GM23338 (cell line): ENCODE data around the gene COPB2. TPM values are rescaled to one million over a fixed set of nuclear protein-coding genes. Genes with fewer than 3 reads are reported as not detected.

Experiments
- ATAC-seq: fragments of 200-7000 bp; cut with Tn5 transposase; 3 replicates; pipeline ENCODE4 v1.9.1; 2020
- DNase-seq: peaks from one replicate; pipeline ENCODE4 v3.0.0-alpha.2; 2015; ENCODE audit warnings: low spot score
- H2AFZ ChIP-seq: fragments of 200-600 bp; sonication (generic); 2 replicates; pipeline ENCODE4 v1.8.0; 2016; ENCODE audit warnings: antibody characterized with exemption, mild to moderate bottlenecking, moderate library complexity
- H3F3A ChIP-seq: fragments of 200-600 bp; sonication (generic); replicated peaks from 2 replicates; pipeline ENCODE4 v1.8.0; 2017; ENCODE audit warnings: antibody characterized with exemption, mixed run types, low read depth
- H3K27ac ChIP-seq: fragments of 200-600 bp; sonication (generic); 2 replicates; pipeline ENCODE4 v1.6.1; 2016; ENCODE audit warnings: low read depth
- H3K27me3 ChIP-seq: fragments of 200-600 bp; sonication (generic); 2 replicates; pipeline ENCODE4 v1.8.0; 2016; ENCODE audit warnings: mild to moderate bottlenecking, mixed run types, moderate library complexity; ENCODE audit not compliant: insufficient read depth
- H3K36me3 ChIP-seq: fragments of 200-600 bp; sonication (generic); 2 replicates; pipeline ENCODE4 v1.8.0; 2016; ENCODE audit warnings: mild to moderate bottlenecking; ENCODE audit not compliant: insufficient read depth
- H3K4me1 ChIP-seq: fragments of 200-600 bp; sonication (generic); 2 replicates; pipeline ENCODE4 v1.8.0; 2016; ENCODE audit warnings: mild to moderate bottlenecking, moderate library complexity; ENCODE audit not compliant: insufficient read depth
- H3K4me2 ChIP-seq: fragments of 200-600 bp; sonication (generic); 2 replicates; pipeline ENCODE4 v1.7.1; 2017; ENCODE audit warnings: mixed run types
- H3K4me3 ChIP-seq: fragments of 200-600 bp; sonication (generic); 2 replicates; pipeline ENCODE4 v1.6.1; 2016; ENCODE audit warnings: mixed run types
- H3K79me2 ChIP-seq: fragments of 200-600 bp; sonication (generic); replicated peaks from 2 replicates; pipeline ENCODE4 v1.8.0; 2017; ENCODE audit warnings: mild to moderate bottlenecking; ENCODE audit not compliant: insufficient read depth
- H3K9me2 ChIP-seq: fragments of 200-600 bp; sonication (generic); 2 replicates; pipeline ENCODE4 v1.8.0; 2017; ENCODE audit not compliant: insufficient read depth
- H4K20me1 ChIP-seq: fragments of 200-600 bp; sonication (generic); replicated peaks from 2 replicates; pipeline ENCODE4 v1.8.0; 2017; ENCODE audit warnings: mild to moderate bottlenecking; ENCODE audit not compliant: insufficient read depth
- H3K27ac Mint-ChIP-seq: 2 replicates; pipeline ENCODE4 v1.8.0; 2020; ENCODE audit warnings: inconsistent platforms, mild to moderate bottlenecking, moderate library complexity, mixed read lengths
- H3K27me3 Mint-ChIP-seq: 3 replicates; pipeline ENCODE4 v1.8.0; 2022; ENCODE audit warnings: low read depth, mild to moderate bottlenecking, moderate library complexity, mixed read lengths, inconsistent platforms; ENCODE audit not compliant: insufficient read depth, poor library complexity
- H3K36me3 Mint-ChIP-seq: 3 replicates; pipeline ENCODE4 v1.8.0; 2021; ENCODE audit warnings: low read depth, mild to moderate bottlenecking, inconsistent platforms, moderate library complexity, mixed read lengths
- H3K4me1 Mint-ChIP-seq: 3 replicates; pipeline ENCODE4 v1.8.0; 2020; ENCODE audit warnings: mild to moderate bottlenecking, inconsistent platforms, mixed read lengths
- H3K4me3 Mint-ChIP-seq: 3 replicates; pipeline ENCODE4 v1.8.0; 2021; ENCODE audit warnings: moderate library complexity, mild to moderate bottlenecking, inconsistent platforms, mixed read lengths
- H3K9me3 Mint-ChIP-seq: 3 replicates; pipeline ENCODE4 v1.8.0; 2020; ENCODE audit warnings: moderate library complexity, mild to moderate bottlenecking, inconsistent platforms, mixed read lengths
- CREB1 ChIP-seq: fragments of 250-450 bp; sonication (Bioruptor Pico); IDR thresholded peaks from 2 replicates; pipeline ENCODE4 v1.5.0; 2020; ENCODE audit warnings: low read depth, mild to moderate bottlenecking, moderate library complexity
- JUNB ChIP-seq: IDR thresholded peaks from one replicate; pipeline ENCODE4 v1.6.1; 2016; ENCODE audit warnings: antibody characterized with exemption; ENCODE audit not compliant: unreplicated experiment
- POLR2AphosphoS5 ChIP-seq: IDR thresholded peaks from 2 replicates; pipeline ENCODE4 v1.6.1; 2016; ENCODE audit warnings: antibody characterized with exemption, low read depth
- polyA plus RNA-seq: library from polyadenylated mRNA; unstranded; fragments of >200 nt; fragmentation: Nextera tagmentation; extraction: Ambion mirVana; gene quantifications from 2 replicates; pipeline ENCODE4 v1.2.1, GENCODE V29; 2016
- total RNA-seq: library from RNA; depleted of rRNA; stranded (reverse); fragments of >200 nt; shearing (Covaris generic); gene quantifications from 2 replicates; pipeline ENCODE4 v1.2.3, GENCODE V29; 2014
- TF ChIP-seq, protein P1 (sequence below): IDR thresholded peaks from 2 replicates; pipeline ENCODE4 v1.6.1; 2016; ENCODE audit warnings: antibody characterized with exemption
- TF ChIP-seq, protein P2 (sequence below): IDR thresholded peaks from one replicate; pipeline ENCODE4 v1.6.1; 2018; ENCODE audit warnings: antibody characterized with exemption; ENCODE audit not compliant: unreplicated experiment
- TF ChIP-seq, protein P3 (sequence below): fragments of 250-450 bp; sonication (Bioruptor Pico); IDR thresholded peaks from 2 replicates; pipeline ENCODE4 v1.5.0; 2020; ENCODE audit warnings: mild to moderate bottlenecking, moderate library complexity

COPB2 gene
- total and polyA plus RNA-seq, 2 experiments from 2014 or later, result 48.2 to 89.1 TPM

DNA sequence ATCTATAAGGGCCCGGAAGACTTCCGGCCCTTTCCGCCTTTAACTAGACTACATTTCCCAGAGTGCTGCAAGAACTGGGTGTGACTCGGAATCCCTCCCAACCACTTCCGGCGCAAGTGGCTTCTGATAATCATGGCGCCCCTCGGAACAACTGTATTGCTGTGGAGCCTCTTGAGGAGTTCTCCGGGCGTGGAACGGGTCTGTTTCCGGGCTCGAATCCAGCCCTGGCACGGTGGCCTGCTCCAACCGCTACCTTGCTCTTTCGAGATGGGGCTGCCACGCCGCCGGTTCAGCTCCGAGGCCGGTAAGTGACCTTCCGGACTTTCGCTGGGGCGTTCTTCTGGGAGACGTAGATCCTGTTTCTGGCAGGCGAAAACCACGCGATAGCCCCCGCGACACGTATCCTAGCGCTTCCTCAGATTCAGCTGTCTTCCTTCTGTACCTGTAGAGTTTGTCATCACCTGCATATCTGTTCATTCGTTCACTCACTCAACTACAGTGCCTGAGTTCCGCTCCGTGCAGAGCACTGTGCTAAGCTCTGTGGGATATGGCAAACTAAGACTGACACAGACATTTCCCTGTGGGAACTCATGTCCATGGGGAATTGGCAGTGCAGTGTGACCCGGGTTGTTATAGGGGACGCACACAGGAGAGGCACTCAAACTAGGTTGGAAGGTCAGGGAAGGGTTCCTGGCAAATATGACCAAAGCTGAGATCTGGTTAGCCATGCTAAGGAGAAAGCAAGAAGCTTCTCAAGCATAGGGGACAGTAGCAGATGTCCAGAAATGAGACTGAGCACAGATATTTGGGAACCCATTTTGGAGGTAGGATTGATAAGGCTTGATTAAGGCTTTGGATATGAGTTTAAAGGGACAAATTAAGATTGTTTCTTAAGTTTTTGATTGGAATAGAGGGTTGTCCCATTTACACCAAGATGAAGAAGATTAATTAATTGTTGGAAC, 45.3 kb downstream of the COPB2 start, which contains the start of gene MRPS22:
Gene MRPS22 (plus strand): TSS at position 126 of the 962 bp plus-strand sequence. CDS start 7 bp downstream, at position 133.
- no peak within 1 kb of the TSS for H3K27ac ChIP-seq
- Mint-ChIP-seq H3K36me3 (peaks cover 7% of the 10 kb centered on the region; the same call in 2 of the 3 replicates), H3K9me3 (no peaks in the 10 kb centered on the region), H3K4me3 (peak within 1 kb of the TSS; percentile 33; the same call in 2 of the 3 replicates), H3K27me3 (no peaks in the 10 kb centered on the region), H3K4me1 (no peaks in the 10 kb centered on the region), H3K27ac (no peak within 1 kb of the TSS)
- H3F3A ChIP-seq, result no peaks in the 10 kb centered on the region
- peak within 1 kb of the TSS; percentile 91 for H3K4me3 ChIP-seq
- H3K36me3 ChIP-seq, result peaks cover 9% of the 10 kb centered on the region
- peaks cover 20% of the 10 kb centered on the region for H3K27me3 ChIP-seq
- peaks cover 11% of the 10 kb centered on the region for H3K9me2 ChIP-seq
- H3K4me2 ChIP-seq, result peak within 1 kb of the TSS; percentile 98
- peak; percentile 98 for ATAC-seq
- peak; percentile 74 for TF ChIP-seq CREB1 (CRISPR knock-in tag)
- TF ChIP-seq, protein P1, sequence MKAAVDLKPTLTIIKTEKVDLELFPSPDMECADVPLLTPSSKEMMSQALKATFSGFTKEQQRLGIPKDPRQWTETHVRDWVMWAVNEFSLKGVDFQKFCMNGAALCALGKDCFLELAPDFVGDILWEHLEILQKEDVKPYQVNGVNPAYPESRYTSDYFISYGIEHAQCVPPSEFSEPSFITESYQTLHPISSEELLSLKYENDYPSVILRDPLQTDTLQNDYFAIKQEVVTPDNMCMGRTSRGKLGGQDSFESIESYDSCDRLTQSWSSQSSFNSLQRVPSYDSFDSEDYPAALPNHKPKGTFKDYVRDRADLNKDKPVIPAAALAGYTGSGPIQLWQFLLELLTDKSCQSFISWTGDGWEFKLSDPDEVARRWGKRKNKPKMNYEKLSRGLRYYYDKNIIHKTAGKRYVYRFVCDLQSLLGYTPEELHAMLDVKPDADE, result peak; percentile 92
- TF ChIP-seq POLR2AphosphoS5, result peak; percentile 63
- TF ChIP-seq, protein P2, sequence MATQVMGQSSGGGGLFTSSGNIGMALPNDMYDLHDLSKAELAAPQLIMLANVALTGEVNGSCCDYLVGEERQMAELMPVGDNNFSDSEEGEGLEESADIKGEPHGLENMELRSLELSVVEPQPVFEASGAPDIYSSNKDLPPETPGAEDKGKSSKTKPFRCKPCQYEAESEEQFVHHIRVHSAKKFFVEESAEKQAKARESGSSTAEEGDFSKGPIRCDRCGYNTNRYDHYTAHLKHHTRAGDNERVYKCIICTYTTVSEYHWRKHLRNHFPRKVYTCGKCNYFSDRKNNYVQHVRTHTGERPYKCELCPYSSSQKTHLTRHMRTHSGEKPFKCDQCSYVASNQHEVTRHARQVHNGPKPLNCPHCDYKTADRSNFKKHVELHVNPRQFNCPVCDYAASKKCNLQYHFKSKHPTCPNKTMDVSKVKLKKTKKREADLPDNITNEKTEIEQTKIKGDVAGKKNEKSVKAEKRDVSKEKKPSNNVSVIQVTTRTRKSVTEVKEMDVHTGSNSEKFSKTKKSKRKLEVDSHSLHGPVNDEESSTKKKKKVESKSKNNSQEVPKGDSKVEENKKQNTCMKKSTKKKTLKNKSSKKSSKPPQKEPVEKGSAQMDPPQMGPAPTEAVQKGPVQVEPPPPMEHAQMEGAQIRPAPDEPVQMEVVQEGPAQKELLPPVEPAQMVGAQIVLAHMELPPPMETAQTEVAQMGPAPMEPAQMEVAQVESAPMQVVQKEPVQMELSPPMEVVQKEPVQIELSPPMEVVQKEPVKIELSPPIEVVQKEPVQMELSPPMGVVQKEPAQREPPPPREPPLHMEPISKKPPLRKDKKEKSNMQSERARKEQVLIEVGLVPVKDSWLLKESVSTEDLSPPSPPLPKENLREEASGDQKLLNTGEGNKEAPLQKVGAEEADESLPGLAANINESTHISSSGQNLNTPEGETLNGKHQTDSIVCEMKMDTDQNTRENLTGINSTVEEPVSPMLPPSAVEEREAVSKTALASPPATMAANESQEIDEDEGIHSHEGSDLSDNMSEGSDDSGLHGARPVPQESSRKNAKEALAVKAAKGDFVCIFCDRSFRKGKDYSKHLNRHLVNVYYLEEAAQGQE, result no peak
- no peaks in the 10 kb centered on the region for H4K20me1 ChIP-seq
- peaks cover 25% of the 10 kb centered on the region for H3K79me2 ChIP-seq
- peak within 1 kb of the TSS; percentile 95 for H2AFZ ChIP-seq
- DNase-seq, result peak; percentile 95
- peaks cover 4% of the 10 kb centered on the region; the same call in 1 of the 2 replicates for H3K4me1 ChIP-seq

DNA sequence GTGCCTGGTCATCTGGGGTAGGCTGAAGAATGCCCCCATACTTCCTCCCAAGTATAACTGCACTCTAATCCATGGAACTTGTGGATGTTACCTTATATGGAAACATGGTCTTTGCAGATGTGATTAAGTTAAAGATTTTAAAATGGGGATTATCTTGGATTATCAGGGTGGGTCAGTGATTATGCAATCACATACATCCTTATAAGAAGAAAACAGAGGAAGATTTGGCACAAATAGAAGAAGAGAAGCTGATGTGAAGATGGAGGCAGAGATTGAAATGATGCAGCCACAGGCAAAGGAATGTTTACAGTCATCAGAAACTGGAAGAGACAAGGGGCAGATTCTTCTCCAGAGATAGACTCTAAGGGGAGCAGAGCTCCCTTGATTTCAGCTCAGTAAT, 47.4 kb downstream of the COPB2 start:
- H3K36me3 ChIP-seq, result no peaks in the 10 kb centered on the region
- Mint-ChIP-seq H3K4me1 (no peaks in the 10 kb centered on the region), H3K27ac (no peak overlapping the region), H3K36me3 (no peaks in the 10 kb centered on the region; the same call in 2 of the 3 replicates), H3K9me3 (no peaks in the 10 kb centered on the region), H3K4me3 (no peak overlapping the region), H3K27me3 (no peaks in the 10 kb centered on the region)
- H3F3A ChIP-seq, result no peaks in the 10 kb centered on the region
- H3K79me2 ChIP-seq, result peaks cover 25% of the 10 kb centered on the region
- ATAC-seq (no peak), DNase-seq (no peak)
- peaks cover 20% of the 10 kb centered on the region for H3K27me3 ChIP-seq
- H3K4me3 ChIP-seq, result no peak overlapping the region
- peaks cover 11% of the 10 kb centered on the region for H3K9me2 ChIP-seq
- peaks cover 4% of the 10 kb centered on the region; the same call in 1 of the 2 replicates for H3K4me1 ChIP-seq
- no peak overlapping the region for H3K4me2 ChIP-seq
- no peak overlapping the region for H3K27ac ChIP-seq
- H2AFZ ChIP-seq, result no peak overlapping the region
- no peaks in the 10 kb centered on the region for H4K20me1 ChIP-seq
- TF ChIP-seq, protein P3, sequence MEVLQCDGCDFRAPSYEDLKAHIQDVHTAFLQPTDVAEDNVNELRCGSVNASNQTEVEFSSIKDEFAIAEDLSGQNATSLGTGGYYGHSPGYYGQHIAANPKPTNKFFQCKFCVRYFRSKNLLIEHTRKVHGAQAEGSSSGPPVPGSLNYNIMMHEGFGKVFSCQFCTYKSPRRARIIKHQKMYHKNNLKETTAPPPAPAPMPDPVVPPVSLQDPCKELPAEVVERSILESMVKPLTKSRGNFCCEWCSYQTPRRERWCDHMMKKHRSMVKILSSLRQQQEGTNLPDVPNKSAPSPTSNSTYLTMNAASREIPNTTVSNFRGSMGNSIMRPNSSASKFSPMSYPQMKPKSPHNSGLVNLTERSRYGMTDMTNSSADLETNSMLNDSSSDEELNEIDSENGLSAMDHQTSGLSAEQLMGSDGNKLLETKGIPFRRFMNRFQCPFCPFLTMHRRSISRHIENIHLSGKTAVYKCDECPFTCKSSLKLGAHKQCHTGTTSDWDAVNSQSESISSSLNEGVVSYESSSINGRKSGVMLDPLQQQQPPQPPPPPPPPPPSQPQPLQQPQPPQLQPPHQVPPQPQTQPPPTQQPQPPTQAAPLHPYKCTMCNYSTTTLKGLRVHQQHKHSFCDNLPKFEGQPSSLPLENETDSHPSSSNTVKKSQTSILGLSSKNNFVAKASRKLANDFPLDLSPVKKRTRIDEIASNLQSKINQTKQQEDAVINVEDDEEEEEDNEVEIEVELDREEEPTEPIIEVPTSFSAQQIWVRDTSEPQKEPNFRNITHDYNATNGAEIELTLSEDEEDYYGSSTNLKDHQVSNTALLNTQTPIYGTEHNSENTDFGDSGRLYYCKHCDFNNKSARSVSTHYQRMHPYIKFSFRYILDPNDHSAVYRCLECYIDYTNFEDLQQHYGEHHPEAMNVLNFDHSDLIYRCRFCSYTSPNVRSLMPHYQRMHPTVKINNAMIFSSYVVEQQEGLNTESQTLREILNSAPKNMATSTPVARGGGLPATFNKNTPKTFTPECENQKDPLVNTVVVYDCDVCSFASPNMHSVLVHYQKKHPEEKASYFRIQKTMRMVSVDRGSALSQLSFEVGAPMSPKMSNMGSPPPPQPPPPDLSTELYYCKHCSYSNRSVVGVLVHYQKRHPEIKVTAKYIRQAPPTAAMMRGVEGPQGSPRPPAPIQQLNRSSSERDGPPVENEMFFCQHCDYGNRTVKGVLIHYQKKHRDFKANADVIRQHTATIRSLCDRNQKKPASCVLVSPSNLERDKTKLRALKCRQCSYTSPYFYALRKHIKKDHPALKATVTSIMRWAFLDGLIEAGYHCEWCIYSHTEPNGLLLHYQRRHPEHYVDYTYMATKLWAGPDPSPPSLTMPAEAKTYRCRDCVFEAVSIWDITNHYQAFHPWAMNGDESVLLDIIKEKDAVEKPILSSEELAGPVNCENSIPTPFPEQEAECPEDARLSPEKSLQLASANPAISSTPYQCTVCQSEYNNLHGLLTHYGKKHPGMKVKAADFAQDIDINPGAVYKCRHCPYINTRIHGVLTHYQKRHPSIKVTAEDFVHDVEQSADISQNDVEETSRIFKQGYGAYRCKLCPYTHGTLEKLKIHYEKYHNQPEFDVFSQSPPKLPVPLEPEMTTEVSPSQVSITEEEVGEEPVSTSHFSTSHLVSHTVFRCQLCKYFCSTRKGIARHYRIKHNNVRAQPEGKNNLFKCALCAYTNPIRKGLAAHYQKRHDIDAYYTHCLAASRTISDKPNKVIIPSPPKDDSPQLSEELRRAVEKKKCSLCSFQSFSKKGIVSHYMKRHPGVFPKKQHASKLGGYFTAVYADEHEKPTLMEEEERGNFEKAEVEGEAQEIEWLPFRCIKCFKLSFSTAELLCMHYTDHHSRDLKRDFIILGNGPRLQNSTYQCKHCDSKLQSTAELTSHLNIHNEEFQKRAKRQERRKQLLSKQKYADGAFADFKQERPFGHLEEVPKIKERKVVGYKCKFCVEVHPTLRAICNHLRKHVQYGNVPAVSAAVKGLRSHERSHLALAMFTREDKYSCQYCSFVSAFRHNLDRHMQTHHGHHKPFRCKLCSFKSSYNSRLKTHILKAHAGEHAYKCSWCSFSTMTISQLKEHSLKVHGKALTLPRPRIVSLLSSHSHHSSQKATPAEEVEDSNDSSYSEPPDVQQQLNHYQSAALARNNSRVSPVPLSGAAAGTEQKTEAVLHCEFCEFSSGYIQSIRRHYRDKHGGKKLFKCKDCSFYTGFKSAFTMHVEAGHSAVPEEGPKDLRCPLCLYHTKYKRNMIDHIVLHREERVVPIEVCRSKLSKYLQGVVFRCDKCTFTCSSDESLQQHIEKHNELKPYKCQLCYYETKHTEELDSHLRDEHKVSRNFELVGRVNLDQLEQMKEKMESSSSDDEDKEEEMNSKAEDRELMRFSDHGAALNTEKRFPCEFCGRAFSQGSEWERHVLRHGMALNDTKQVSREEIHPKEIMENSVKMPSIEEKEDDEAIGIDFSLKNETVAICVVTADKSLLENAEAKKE (CRISPR knock-in tag), result no peak
- TF ChIP-seq JUNB (no peak), CREB1 (CRISPR knock-in tag) (no peak)
